ENCODE data around the gene SLC25A13. TPM values are rescaled to one million over a fixed set of nuclear protein-coding genes. Genes with fewer than 3 reads are reported as not detected.

Gene SLC25A13
- total and polyA plus RNA-seq, 2 of the 4 experiments (the other 2 are of a cell fraction), result 7.4 to 11.7 TPM

- Histone ChIP-seq H3K18ac (ENCODE audit: low read depth, low read length) (no peak overlapping the region), H2BK120ac (ENCODE audit: low read depth, low read length) (no peak overlapping the region), H3K4ac (ENCODE audit: low read depth, low read length) (no peak overlapping the region), H4K8ac (ENCODE audit: low read depth in 2 of 2, low read length in 2 of 2) (no peak overlapping the region), H4K20me1 (ENCODE audit: insufficient read depth, low read length) (no peaks in the 10 kb centered on the region), H4K5ac (ENCODE audit: low read depth, low read length) (no peak overlapping the region), H3K27ac (ENCODE audit: insufficient read depth, low read length) (no peak overlapping the region), H4K91ac (ENCODE audit: insufficient read depth, low read depth, low read length) (no peak overlapping the region), H2BK20ac (ENCODE audit: low read depth, low read length) (no peak overlapping the region), H2AFZ (replicated peaks; ENCODE audit: low read length, poor library complexity) (no peak overlapping the region), H3K9me1 (ENCODE audit: insufficient read depth, low read length) (no peaks in the 10 kb centered on the region; the same call in 1 of the 2 replicates), H3K4me2 (ENCODE audit: low read depth, low read length) (no peak overlapping the region), H3K4me3 (ENCODE audit: insufficient read depth, low read depth, low read length) (no peak overlapping the region), H3K14ac (replicated peaks; ENCODE audit: low read depth, low read length) (no peak overlapping the region), H2AK5ac (ENCODE audit: low read depth, low read length) (no peak overlapping the region), H2AK9ac (replicated peaks; ENCODE audit: low read depth, low read length, poor library complexity) (no peak overlapping the region), H3K9ac (ENCODE audit: low read depth, low read length) (no peak overlapping the region), H3K27me3 (ENCODE audit: control insufficient read depth, insufficient read depth, low read length) (no peaks in the 10 kb centered on the region), H3K4me1 (ENCODE audit: control insufficient read depth, insufficient read depth, low read length) (no peaks in the 10 kb centered on the region), H2BK5ac (ENCODE audit: low read depth, low read length, poor library complexity, severe bottlenecking) (no peak overlapping the region), H3K9me3 (ENCODE audit: control insufficient read depth, insufficient read depth, low read length) (no peaks in the 10 kb centered on the region), H2BK15ac (ENCODE audit: low read depth, low read length) (no peak overlapping the region), H3K23ac (ENCODE audit: low read depth, low read length) (no peak overlapping the region), H3K36me3 (ENCODE audit: control insufficient read depth, insufficient read depth, low read length) (no peaks in the 10 kb centered on the region), H3K56ac (ENCODE audit: extremely low read depth, insufficient read depth, low read length) (no peak overlapping the region), H3K79me1 (ENCODE audit: low read depth in 1 of 2, low read length in 2 of 2) (no peaks in the 10 kb centered on the region)
- DNase-seq (no peak), ATAC-seq (ENCODE audit: low read depth) (no peak)
- 93% methylated on average over 2 of the region's 5 CpGs; no CpG with 5 or more reads in 1 of the 2 experiments for WGBS, 2 experiments (ENCODE audit: extremely low coverage in 2 of 2, insufficient read length in 1 of 2)
- dilution Hi-C loops (cut with HindIII; ENCODE audit: low sequenced_read_pairs, unreplicated experiment), result no loop called here
- POLR2A ChIA-PET (ENCODE audit: unreplicated experiment), result no interaction called here
- no TSS peak for BruUV-seq (replicated peaks)
- CTCF ChIA-PET, result no interaction called here
- TF ChIP-seq RFX5 (IDR thresholded peaks at IDR 0.05; ENCODE audit: low read depth, low read length) (no peak), CHD1 (IDR thresholded peaks at IDR 0.05; ENCODE audit: low read depth, low read length) (no peak), RAD21 (IDR thresholded peaks at IDR 0.05; ENCODE audit: low read length) (no peak), BHLHE40 (IDR thresholded peaks at IDR 0.05; ENCODE audit: low read depth, low read length) (no peak), MAFK (IDR thresholded peaks at IDR 0.05; ENCODE audit: low read depth, low read length) (no peak), FOS (IDR thresholded peaks at IDR 0.05; ENCODE audit: low read depth, low read length) (no peak), SMC3 (IDR thresholded peaks at IDR 0.05; ENCODE audit: low read depth, low read length) (no peak), MAZ (IDR thresholded peaks at IDR 0.05; ENCODE audit: borderline replicate concordance, low read depth, low read length) (no peak), ELK1 (IDR thresholded peaks at IDR 0.05; ENCODE audit: borderline replicate concordance, low read depth, low read length) (no peak), RCOR1 (IDR thresholded peaks at IDR 0.05; ENCODE audit: insufficient replicate concordance, low read length) (no peak), NFE2L2 (IDR thresholded peaks at IDR 0.05; ENCODE audit: low read depth, low read length) (no peak), POLR2A (IDR thresholded peaks at IDR 0.05; ENCODE audit: low read depth, low read length) (no peak), MXI1 (IDR thresholded peaks at IDR 0.05; ENCODE audit: borderline replicate concordance, low read depth, low read length) (no peak), CEBPB (IDR thresholded peaks at IDR 0.05; ENCODE audit: low read depth, low read length) (no peak)
- TF ChIP-seq, protein P1, sequence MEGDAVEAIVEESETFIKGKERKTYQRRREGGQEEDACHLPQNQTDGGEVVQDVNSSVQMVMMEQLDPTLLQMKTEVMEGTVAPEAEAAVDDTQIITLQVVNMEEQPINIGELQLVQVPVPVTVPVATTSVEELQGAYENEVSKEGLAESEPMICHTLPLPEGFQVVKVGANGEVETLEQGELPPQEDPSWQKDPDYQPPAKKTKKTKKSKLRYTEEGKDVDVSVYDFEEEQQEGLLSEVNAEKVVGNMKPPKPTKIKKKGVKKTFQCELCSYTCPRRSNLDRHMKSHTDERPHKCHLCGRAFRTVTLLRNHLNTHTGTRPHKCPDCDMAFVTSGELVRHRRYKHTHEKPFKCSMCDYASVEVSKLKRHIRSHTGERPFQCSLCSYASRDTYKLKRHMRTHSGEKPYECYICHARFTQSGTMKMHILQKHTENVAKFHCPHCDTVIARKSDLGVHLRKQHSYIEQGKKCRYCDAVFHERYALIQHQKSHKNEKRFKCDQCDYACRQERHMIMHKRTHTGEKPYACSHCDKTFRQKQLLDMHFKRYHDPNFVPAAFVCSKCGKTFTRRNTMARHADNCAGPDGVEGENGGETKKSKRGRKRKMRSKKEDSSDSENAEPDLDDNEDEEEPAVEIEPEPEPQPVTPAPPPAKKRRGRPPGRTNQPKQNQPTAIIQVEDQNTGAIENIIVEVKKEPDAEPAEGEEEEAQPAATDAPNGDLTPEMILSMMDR (conservative IDR thresholded peaks at IDR 0.05; ENCODE audit: low read depth, low read length), result no peak
- TF ChIP-seq, protein P2, sequence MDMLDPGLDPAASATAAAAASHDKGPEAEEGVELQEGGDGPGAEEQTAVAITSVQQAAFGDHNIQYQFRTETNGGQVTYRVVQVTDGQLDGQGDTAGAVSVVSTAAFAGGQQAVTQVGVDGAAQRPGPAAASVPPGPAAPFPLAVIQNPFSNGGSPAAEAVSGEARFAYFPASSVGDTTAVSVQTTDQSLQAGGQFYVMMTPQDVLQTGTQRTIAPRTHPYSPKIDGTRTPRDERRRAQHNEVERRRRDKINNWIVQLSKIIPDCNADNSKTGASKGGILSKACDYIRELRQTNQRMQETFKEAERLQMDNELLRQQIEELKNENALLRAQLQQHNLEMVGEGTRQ (IDR thresholded peaks at IDR 0.05; ENCODE audit: low read depth, low read length), result no peak
- intact Hi-C loops (cut with micrococcal nuclease), result no loop called here
- in situ Hi-C loops (cut with MboI; ENCODE audit: low sequenced_read_pairs), result no loop called here
Observed at GRCh38 chr7:96152706-96153105, 169.2 kb downstream of the SLC25A13 start.

Measured in IMR-90 (cell line).